ENCODE measurements around the gene HS3ST3A1.

Gene HS3ST3A1

DNA sequence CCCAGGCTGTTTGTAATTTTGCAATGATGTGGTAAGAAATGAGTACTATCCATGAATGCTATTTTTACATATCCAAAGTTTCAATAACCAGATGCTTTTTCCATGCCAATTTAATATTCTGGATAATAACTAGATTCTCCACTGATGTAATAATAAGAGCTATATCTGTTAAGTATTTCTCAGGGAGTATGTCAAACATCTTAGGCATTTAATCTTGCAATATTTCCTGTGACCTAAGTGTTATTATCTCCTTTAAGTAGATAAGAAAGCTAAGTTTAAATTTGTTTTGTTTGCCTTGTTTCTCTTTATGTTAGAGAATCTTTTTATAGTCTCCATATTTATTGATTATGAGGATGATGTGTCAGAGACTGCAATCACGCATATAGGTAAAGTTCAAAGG is 32.3 kb upstream of the HS3ST3A1 start:
- H3K9me3 ChIP-seq = no peaks in the 10 kb centered on the region
- H3K4me3 ChIP-seq (ENCODE audit: low read depth, low read length) = no peak overlapping the region
- H3K4me1 ChIP-seq = no peaks in the 10 kb centered on the region
- TF ChIP-seq, protein P1, sequence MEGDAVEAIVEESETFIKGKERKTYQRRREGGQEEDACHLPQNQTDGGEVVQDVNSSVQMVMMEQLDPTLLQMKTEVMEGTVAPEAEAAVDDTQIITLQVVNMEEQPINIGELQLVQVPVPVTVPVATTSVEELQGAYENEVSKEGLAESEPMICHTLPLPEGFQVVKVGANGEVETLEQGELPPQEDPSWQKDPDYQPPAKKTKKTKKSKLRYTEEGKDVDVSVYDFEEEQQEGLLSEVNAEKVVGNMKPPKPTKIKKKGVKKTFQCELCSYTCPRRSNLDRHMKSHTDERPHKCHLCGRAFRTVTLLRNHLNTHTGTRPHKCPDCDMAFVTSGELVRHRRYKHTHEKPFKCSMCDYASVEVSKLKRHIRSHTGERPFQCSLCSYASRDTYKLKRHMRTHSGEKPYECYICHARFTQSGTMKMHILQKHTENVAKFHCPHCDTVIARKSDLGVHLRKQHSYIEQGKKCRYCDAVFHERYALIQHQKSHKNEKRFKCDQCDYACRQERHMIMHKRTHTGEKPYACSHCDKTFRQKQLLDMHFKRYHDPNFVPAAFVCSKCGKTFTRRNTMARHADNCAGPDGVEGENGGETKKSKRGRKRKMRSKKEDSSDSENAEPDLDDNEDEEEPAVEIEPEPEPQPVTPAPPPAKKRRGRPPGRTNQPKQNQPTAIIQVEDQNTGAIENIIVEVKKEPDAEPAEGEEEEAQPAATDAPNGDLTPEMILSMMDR (IDR thresholded peaks at IDR 0.05; ENCODE audit: low read depth, low read length) = no peak
- no peaks in the 10 kb centered on the region for H3K27me3 ChIP-seq
- no peaks in the 10 kb centered on the region for H3K36me3 ChIP-seq
- no peak for DNase-seq

DNA sequence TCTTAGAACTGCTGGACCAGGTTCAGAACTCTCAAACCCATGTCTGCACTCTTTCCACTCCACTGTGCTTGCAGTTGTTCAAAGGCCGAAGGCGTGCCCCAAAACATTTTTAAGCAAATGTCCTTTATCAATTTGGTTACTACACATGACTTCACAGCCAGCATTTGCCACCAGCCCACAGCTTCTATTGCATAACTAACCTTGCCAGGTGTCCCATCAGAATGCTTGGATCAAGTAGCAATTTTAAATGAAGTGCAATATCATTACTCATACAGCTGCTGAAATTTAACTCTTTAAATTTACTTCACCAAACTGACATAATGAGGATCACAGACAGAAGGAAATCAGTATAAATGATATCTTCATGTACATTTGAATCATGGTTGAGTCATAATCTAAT is 29.8 kb upstream of the HS3ST3A1 start:
- TF ChIP-seq, protein P1 (IDR thresholded peaks at IDR 0.05; ENCODE audit: low read depth, low read length) = no peak
- H3K4me1 ChIP-seq = no peaks in the 10 kb centered on the region
- no peak overlapping the region for H3K4me3 ChIP-seq (ENCODE audit: low read depth, low read length)
- no peak for DNase-seq
- no peaks in the 10 kb centered on the region for H3K27me3 ChIP-seq
- H3K36me3 ChIP-seq = no peaks in the 10 kb centered on the region
- no peaks in the 10 kb centered on the region for H3K9me3 ChIP-seq

DNA sequence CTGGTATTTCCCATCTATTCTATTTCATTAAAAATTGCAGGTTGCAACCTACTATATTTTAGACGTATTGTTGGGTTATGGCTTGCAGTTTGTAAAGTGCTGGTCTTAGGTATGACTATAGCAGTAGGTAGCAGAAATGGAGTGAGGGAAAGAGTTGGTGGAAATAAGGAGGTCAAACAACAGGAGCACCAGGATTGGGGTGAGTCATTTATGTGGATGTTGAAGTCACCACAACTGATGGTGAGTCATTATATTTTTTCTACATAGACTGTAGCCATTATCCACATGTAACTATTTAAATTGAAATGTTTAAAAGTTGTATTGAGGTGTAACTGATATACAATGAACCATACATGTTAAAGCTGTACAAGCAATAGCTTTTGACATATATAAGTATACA is 25.0 kb upstream of the HS3ST3A1 start:
- Histone ChIP-seq H3K4me3 (ENCODE audit: low read depth, low read length) (no peak overlapping the region), H3K36me3 (no peaks in the 10 kb centered on the region), H3K27me3 (no peaks in the 10 kb centered on the region), H3K4me1 (no peaks in the 10 kb centered on the region), H3K9me3 (no peaks in the 10 kb centered on the region)
- DNase-seq = no peak
- TF ChIP-seq, protein P1 (IDR thresholded peaks at IDR 0.05; ENCODE audit: low read depth, low read length) = no peak

- no peaks in the 10 kb centered on the region for H3K4me1 ChIP-seq
- H3K36me3 ChIP-seq = no peaks in the 10 kb centered on the region
- no peaks in the 10 kb centered on the region for H3K9me3 ChIP-seq
- TF ChIP-seq, protein P1 (IDR thresholded peaks at IDR 0.05; ENCODE audit: low read depth, low read length) = peak; percentile 41
- peak; percentile 7 for DNase-seq
- no peaks in the 10 kb centered on the region for H3K27me3 ChIP-seq
- no peak overlapping the region for H3K4me3 ChIP-seq (ENCODE audit: low read depth, low read length)
Measured at GRCh38 chr17:13619462-13619861, 17.7 kb upstream of the HS3ST3A1 start.

DNA sequence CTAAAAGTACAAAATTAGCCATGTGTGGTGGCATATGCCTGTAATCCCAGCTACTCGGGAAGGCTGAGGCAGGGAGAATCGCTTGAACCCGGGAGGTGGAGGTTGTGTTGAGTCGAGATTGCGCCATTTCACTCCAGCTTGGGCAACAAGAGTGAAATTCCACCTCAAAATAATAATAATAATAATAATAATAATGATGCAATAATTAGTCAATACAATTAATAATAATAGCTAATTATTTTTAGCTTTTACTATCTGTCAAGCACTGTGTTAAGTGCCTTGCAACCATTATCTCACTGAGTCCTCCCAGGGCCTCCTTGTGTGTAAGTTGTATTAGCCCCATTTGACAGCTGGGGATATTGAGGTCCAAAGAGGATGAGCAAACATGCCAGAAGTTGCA is 14.3 kb upstream of the HS3ST3A1 start:
- no peaks in the 10 kb centered on the region for H3K4me1 ChIP-seq
- H3K4me3 ChIP-seq (ENCODE audit: low read depth, low read length) = no peak overlapping the region
- DNase-seq = no peak
- H3K27me3 ChIP-seq = no peaks in the 10 kb centered on the region
- TF ChIP-seq, protein P1 (IDR thresholded peaks at IDR 0.05; ENCODE audit: low read depth, low read length) = no peak
- H3K9me3 ChIP-seq = no peaks in the 10 kb centered on the region
- no peaks in the 10 kb centered on the region for H3K36me3 ChIP-seq

- TF ChIP-seq, protein P1 (IDR thresholded peaks at IDR 0.05; ENCODE audit: low read depth, low read length) = no peak
- no peaks in the 10 kb centered on the region for H3K9me3 ChIP-seq
- no peaks in the 10 kb centered on the region for H3K27me3 ChIP-seq
- DNase-seq = no peak
- no peak overlapping the region for H3K4me3 ChIP-seq (ENCODE audit: low read depth, low read length)
- no peaks in the 10 kb centered on the region for H3K36me3 ChIP-seq
- H3K4me1 ChIP-seq = no peaks in the 10 kb centered on the region
Measured at GRCh38 chr17:13609941-13610340, 8.2 kb upstream of the HS3ST3A1 start.

All from BE2C (cell line).